ENCODE measurements around the gene BMPER.

- TF ChIP-seq POLR2AphosphoS5 (IDR thresholded peaks at IDR 0.05; ENCODE audit: borderline replicate concordance, low read depth, low read length) (no peak), EZH2 (IDR thresholded peaks at IDR 0.05) (no peak)
Observed at GRCh38 chr7:34155220-34155908, 250.0 kb downstream of the BMPER start.

All from SK-N-MC (cell line).